SK-N-DZ (cell line): ENCODE results near the gene ADGRE1.

Experiments
- DNase-seq: peaks from one replicate; pipeline ENCODE4 v3.0.0-alpha.2; 2015; ENCODE audit warnings: low spot score
- small RNA-seq, 2 experiments: library from RNA; depleted of rRNA; stranded (forward); fragments of <200 nt; gene quantifications; one replicate each; pipeline ENCODE3, GENCODE V24; 2014

The ADGRE1 gene

DNA sequence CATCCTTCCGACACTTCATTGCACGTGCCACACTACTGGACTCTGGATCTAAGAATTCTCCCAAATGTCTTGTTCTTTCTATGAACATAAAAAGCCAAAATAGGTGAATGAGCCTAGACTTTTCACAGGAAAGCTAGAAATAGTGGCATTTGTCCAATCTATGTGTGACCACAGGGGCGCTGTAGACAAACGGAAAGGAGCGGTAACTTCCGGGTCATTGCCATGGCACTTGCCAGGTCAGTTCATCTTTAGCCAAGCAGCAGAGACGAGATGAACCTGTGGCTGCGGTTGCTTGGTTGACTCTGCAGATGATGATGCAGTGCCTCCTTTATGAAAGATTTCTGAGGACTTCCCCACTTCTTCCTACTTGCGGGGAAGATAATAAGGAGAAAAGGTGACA, 65.6 kb downstream of the ADGRE1 start:
- DNase-seq, result no peak

DNA sequence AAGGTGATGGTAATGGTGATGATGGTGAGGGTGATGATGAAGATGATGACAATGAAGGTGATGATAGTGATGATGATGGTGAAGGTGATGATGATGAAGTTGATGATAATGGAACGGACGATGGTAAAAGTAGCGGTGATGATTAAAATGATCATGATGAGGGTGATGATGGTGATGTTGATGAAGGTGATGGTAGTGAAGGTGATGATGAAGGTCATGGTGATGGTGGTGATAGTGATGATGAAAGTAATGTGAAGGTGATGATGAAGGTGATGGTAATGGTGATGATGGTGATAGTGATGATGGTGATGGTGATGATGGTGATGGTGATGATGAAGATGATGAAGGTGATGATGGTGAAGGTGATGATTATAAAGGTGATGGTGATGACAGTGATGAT, 67.7 kb downstream of the ADGRE1 start:
- no peak for DNase-seq

DNA sequence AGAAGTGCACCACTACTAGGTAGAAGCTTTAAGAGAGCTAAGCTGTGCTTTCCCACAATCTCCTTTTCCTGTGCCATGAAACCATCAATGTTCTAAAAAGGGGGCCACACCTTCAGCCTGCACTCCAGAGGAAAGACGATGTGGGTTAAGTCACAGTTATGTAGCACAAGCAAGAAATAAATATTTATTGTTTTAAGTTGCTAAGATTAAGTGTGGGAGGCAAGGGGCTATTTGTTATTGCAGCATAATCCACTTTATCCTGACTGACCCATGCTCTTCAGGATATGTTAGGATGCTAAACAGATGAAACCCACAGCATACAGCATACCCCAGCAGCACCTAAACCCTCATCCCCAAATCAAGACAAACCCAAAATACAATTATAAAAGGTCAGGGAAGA, 69.2 kb downstream of the ADGRE1 start:
- no peak for DNase-seq

DNA sequence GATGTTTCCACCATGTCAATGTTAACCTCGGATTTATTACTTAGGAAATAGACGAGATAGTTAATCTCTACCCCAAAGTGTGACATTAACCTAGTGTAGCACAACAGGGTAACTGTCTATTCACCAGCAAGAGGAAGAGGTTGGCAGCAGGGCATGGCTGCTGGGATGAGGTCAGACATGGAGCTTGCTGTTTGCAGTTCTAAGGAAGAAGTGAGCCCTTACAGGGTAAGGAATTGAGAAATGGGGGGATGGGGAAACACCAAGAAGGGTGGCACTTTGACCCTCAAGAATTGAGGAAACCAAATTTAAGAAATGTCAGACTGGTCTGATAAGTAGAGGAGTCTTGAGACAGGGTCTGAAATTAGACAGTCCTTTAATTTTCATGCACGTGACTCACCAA, 71.4 kb downstream of the ADGRE1 start:
- no peak for DNase-seq

DNA sequence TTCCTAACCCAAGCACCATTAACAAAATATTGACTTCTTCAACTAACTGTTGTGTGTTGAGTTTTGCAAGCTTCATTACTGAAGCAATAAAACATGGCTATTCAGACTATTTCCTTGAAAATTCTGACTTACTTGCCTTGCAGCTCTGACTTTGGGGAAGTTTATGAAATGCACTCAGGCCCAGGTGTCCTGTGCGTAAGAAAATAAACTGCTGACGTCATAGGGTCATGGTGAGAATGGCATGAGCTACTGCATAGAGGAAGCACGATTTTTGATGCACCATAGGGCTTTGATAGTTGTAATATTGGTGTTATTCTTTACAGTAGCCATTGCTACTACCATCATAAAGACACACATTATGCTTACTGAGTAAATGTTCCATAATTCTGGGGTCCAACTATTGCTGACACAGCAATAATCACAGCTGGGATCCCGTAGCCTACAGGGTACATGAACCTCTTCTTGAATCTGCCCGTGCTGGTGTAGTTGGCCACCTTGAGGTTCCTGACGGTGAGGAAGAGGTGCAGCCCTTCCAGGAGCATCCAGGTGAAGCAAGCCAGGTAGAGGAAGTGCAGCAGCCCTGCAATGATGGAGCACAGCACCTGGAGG, 76.0 kb downstream of the ADGRE1 start:
- no peak for DNase-seq

DNA sequence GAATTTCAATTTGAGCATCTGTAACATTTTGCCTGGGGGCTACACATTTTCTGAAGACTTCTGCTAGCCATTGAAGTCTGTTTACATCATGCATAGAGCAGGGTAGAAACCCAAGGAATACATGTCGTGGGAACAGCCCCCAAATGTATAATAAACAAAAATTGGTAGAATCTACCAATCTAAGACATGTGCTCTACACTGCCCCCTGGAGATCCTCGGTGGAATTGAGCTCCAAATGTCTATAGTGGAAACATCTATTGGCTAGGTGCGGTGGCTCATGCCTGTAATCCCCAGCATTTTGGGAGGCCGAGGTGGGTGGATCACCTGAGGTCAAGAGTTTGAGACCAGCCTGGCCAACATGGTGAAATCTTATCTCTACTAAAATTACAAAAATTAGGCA, 76.6 kb downstream of the ADGRE1 start:
- no peak for DNase-seq

DNA sequence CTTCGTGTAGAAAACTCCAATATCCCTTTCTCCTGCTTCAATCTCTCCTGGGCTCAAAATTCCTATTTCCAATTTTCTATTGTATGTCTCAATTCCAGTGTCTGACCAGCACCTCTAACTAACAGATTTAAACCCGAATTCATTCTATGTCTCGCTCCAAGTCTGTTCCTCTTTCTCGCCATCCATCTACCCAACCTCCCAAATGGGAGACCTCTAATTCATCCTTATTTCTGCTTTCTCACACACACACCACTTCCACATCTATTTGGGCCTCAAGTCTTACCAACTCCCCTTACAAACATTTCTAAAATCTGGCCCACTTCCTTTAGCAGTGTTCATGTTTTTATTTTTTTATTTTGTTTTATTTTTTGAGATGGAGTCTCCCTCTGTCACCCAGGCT, 80.6 kb downstream of the ADGRE1 start:
- no peak for DNase-seq

DNA sequence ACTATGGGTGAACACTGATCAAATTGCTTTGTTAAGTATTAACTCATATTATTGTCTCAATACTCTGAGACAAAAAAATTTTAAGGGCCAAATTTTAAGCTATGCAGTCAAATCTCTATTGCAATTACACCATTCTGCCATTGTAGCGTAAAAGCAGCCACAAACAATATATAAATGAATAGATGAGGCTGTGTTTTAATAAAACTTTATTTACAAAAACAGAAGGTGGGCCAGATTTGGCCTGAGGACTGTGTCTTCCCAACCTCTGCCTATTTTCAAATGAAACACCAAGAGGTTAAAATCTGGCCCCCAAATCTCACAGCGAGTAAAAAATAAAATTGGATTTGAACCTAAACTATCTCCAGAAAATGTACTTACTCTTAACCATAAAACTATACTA, 82.1 kb downstream of the ADGRE1 start:
- DNase-seq, result no peak

DNA sequence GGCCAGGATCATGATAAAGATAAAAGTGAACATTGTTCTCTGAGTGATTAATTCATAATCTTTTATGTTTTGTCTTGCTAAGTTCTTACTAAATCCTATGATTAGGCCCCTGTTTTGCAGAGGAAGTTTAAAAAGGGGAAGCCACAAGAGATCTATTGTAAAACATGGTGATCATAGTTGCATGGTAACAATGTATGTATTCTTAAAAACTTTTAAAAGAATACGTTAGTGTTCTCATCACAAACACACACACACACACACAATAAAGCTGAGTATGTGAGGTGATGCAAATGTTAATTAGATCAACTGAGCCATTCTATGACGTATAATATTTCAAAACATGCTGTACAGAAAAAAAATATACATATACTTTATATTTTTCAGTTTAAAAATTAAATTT, 82.6 kb downstream of the ADGRE1 start:
- no peak for DNase-seq

DNA sequence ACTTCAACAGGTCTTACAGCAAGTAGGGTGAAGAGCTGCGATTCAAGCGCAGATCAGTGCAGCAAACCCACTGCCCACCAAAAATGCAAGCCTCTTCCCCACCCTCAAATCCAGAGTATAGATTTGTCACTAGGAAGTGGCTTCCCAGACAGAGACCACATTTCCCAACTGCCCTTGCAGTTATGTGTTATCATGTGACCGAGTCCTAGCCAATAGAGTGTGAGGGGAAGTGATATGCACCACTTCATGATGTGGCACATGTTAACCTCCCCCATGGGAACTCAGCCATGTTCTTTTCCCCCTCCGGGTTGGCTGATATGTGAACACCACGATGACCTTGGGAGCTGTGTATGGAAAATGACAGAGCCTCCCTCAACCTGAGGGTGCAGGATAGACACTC, 83.1 kb downstream of the ADGRE1 start:
- DNase-seq, result no peak

DNA sequence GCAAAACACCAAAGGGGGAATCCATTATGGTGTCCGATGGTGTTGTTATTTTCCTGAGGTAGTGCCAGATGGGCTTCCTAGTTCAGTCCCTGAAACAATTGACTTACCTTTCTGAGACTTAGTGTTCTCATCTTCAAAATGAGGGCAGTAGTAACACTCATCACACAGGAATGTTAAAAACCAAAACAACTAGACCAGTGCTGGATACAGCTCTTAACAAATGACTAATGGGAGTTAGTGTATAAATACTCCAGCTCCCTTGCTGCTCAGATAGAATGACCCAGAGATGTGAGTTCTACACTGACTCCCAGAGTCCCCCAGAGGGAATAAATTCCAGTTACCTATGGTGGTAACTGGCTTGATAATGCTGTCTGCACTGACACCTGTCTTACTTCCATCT, 84.0 kb downstream of the ADGRE1 start:
- no peak for DNase-seq

DNA sequence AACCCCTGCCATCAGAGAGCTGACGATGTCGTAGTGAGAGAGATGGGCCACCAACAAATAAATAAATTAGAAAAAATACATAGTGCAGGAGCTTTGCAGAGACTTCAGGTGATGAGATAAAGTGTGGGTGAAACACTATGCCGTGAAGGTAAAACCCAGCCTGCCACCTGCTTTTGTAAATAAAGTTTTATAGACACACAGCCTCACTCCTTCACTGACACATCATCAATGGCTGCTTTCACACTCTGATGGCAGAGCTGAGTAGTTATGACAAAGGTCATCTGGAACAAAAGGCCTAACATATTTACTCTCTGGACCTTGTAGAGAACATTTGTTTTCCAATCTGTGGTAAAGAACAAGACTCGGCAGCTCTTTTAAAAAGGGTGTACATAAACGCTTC, 88.8 kb downstream of the ADGRE1 start:
- no peak for DNase-seq

DNA sequence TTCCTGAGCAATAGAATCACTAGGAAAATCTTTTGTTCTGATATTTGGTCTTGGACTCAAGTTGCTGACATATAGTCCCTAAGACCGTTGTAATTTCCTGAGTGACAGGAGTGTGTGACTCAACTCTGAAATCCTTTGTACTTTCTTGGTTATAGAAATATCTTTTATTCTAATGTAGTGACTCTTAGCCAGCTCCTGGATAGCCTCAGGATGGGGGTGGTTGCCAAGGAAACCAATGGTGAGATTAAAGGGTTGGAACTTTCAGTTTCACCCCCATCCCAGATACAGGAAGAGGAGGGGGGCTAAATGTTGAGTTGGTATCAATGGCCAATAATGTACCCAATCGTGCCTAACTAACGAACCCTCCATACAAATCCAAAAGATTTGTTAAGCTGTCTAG, 92.0 kb downstream of the ADGRE1 start:
- DNase-seq, result no peak

DNA sequence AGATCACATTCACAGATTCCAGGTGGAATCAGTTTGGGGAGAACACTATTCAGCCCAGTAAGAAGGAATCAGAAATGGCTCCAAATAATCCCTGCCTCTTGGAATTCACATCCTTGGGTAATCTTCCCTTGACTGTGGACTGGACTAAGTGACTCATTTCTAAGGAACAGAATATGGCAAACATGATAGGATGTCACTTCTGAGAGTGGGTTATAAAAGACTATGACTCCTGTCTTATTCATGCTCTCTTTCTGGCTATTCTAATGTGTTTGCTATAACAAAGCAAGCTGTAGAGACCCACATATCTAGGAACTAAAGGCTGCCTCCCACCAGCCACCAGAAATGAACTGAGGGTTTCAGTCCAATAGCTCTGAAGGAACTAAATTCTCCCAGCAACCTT, 96.1 kb downstream of the ADGRE1 start:
- DNase-seq, result no peak

DNA sequence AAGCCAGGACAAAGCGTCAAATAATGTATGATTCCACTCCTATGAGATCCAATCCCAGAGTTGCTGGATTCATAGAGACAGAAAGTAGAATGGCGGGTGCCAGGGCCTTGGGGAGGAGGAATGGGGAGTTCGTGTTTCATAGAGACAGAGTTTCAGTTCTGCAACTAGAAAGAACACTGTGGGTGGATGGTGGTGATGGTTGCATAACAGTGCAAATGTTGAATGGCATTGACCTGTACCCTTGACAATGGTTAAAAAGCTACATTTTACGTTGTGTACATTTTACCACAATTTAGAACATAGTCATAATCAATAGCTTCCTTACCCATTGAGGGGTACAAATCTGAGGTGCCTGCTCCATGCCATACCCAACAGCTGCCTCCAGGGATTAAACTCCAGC, 100.5 kb downstream of the ADGRE1 start:
- DNase-seq, result no peak

DNA sequence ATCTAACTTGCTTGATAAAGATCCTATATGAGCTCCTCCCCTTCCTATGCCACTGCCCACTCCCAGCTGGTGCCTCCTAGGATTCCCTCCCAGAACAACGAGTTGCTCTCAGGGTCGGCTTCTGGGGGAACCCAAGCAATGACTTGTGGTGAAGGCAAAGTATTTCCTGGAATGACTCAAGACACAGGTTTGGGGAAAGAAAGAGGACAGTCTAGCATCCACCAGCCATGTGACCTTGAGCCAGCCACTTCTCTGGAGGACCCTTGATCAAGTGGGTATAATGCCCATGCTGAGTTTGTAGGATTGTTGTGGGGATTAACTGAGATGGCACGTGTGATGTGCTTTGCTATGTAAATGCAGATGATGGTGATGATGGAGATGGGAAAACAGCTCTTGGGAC, 100.9 kb downstream of the ADGRE1 start:
- no peak for DNase-seq

Small RNAs within 50 kb of the gene (small RNA-seq; reads per million reads assigned to genes)
- gene RF00017, result 0 reads per million in 2 experiments
